GM13976 (cell line): ENCODE results near the gene CMTM8.

Source experiments
- DNase-seq: peaks from one replicate; pipeline ENCODE4 v3.0.0; 2012; ENCODE audit warnings: low spot score
- in situ Hi-C: fragments of 300-500 bp; cut with MboI; formaldehyde crosslinking; loops from one replicate; pipeline ENCODE4 v1.12.0; 2022; ENCODE audit warnings: low sequenced_read_pairs, mixed read lengths, inconsistent platforms; ENCODE audit not compliant: unreplicated experiment
- TF ChIP-seq, protein P1 (sequence below): IDR thresholded peaks from 2 replicates; pipeline ENCODE4 v1.5.1; 2012; ENCODE audit warnings: borderline replicate concordance, mild to moderate bottlenecking; ENCODE audit not compliant: insufficient read depth; ENCODE audit errors: extremely low read depth, missing control alignments, control extremely low read depth

The CMTM8 gene

GRCh38 chr3:32302601-32303398 is 64.3 kb downstream of the CMTM8 start:
- in situ Hi-C loops: no loop called here
- no peak for DNase-seq
- TF ChIP-seq, protein P1, sequence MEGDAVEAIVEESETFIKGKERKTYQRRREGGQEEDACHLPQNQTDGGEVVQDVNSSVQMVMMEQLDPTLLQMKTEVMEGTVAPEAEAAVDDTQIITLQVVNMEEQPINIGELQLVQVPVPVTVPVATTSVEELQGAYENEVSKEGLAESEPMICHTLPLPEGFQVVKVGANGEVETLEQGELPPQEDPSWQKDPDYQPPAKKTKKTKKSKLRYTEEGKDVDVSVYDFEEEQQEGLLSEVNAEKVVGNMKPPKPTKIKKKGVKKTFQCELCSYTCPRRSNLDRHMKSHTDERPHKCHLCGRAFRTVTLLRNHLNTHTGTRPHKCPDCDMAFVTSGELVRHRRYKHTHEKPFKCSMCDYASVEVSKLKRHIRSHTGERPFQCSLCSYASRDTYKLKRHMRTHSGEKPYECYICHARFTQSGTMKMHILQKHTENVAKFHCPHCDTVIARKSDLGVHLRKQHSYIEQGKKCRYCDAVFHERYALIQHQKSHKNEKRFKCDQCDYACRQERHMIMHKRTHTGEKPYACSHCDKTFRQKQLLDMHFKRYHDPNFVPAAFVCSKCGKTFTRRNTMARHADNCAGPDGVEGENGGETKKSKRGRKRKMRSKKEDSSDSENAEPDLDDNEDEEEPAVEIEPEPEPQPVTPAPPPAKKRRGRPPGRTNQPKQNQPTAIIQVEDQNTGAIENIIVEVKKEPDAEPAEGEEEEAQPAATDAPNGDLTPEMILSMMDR: no peak

DNA sequence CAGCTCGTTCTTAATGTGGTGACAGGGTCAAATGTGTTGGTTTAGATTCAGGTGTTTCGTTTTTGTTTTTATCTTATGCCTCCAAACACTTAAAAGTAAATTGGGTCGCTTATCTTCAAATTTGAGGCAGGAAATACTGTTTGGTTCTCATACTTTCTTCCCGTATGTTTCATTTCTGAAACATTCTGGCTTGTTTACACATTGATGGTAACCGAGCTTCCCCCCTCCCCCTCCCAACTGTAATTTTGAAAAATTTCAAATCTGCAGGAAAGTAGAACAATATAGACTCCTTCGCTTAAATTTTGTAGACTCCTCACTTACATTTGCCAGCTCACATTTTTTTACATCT is 64.9 kb downstream of the CMTM8 start:
- TF ChIP-seq, protein P1: no peak
- in situ Hi-C loops: no loop called here
- no peak for DNase-seq

DNA sequence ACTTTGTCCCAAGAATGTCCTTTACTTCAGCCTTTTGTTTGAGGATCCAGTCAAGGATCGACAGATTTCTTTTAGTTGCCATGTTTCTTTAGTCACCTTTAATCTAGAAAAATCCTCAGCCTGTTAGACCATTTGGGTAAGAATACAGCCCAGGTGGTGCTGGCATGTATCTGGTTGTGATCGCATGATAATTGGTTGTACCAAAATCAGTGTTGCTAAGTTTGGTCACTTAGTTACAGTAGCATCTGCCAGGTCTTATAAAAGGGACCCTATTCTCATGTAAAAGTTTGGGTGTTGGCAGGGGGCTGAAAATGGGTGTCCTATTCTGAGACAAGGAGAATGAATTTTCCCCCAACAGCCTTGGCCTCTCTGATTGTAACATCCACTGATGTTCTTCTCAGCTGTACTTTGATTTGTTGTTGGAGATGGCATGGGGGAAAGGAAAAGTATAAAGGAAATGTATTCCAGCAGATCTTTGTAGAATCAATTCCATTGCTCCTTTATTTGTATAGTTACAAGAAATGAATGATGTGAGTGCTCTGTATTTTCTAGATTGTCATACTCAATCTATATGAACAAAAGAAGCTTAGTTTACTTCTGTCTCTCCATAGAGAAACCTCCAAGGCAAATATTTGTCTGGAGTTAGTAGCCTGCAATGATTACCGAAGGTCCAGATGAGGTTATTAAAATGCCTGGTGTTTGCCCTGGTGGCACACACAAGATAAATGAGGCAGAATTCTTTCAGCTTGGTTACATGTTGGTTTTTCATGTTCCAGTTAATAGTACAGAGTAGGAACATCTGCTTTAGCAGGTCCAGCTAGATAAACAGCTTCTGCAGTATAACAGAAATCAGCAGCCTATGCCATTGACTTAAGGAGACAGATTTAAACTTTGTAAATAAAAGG is 65.7 kb downstream of the CMTM8 start:
- no peak for DNase-seq
- TF ChIP-seq, protein P1: no peak
- in situ Hi-C loops: no loop called here

- TF ChIP-seq, protein P1: no peak
- in situ Hi-C loops: no loop called here
Measured at GRCh38 chr3:32305361-32305876, 66.9 kb downstream of the CMTM8 start.

DNA sequence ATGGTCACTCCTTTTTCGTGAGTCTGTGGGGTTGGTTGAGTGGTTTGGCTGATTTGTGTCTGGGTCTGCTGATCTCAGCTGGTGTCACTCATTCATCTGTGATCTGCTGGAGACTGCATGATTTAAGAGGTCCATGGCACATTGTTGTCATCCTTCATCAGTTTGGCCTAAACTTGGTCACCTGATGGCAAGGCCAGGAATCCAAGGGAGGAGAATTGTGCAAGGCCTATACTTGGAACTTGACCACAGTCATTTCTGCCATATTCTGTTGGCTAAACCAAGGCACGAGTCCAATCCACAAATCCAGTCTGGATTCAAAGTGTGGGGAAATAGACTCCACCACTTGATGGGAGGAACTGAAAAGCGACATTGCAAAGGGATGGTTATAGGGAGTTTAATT is 67.6 kb downstream of the CMTM8 start:
- no peak for DNase-seq
- TF ChIP-seq, protein P1: no peak
- in situ Hi-C loops: no loop called here

More at GRCh38 chr3:32305361-32305876, 66.9 kb downstream of the CMTM8 start:
- DNase-seq: no peak

DNA sequence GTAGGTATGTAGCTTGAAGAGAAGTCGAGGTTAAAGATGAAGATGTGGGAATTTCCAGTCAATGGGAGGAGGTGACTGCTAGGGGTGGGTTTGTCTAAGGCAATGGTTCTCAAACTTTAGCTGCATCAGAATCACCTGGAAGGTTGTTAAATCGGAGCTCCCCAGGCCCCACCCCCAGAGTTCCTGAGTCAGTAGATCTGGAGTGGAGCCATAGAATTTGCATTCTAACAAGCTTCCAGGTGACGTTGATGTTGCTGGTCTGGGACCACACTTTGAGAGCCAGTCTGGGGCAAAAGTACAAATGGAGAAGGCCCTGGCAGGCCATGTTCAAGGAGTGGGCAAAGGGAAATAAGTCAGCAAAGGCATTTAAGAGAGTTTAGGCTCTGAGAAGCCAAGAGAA is 69.1 kb downstream of the CMTM8 start:
- in situ Hi-C loops: no loop called here
- DNase-seq: no peak
- TF ChIP-seq, protein P1: no peak
